GM12878 (cell line): ENCODE results near the gene NFASC. TPM values are rescaled to one million over a fixed set of nuclear protein-coding genes. Genes with fewer than 3 reads are reported as not detected.

ENCODE experiments used
- ATAC-seq: fragments of 200-7000 bp; cut with Tn5 transposase; 3 replicates; pipeline ENCODE4 v1.9.1; 2020; ENCODE audit warnings: mild to moderate bottlenecking, moderate library complexity
- BruUV-seq: library from RNA; stranded (reverse); fragments of 400-500 nt; replicated peaks from 2 replicates; lab custom pipeline; 2021; lab: Mats Ljungman, UMichigan
- CTCF ChIA-PET: fragments of 300-600 bp; sonication (Branson Sonifier 250); formaldehyde crosslinking; extraction: SDS; loops from one replicate; lab custom pipeline; 2021; ENCODE audit warnings: inconsistent platforms; lab: Yijun Ruan, JAX
- POLR2A ChIA-PET: fragments of 350-600 bp; formaldehyde crosslinking; extraction: SDS; loops from one replicate; lab custom pipeline; 2021; ENCODE audit warnings: inconsistent platforms; lab: Charles Lee
- RAD21 ChIA-PET: fragments of 300-600 bp; sonication (Branson Sonifier 250); formaldehyde crosslinking; loops from one replicate; lab custom pipeline; 2023; ENCODE audit warnings: antibody characterized with exemption; ENCODE audit not compliant: unreplicated experiment; lab: Charles Lee
- SMC1A ChIA-PET: fragments of 300-600 bp; sonication (Branson Sonifier 250); formaldehyde crosslinking; loops from one replicate; lab custom pipeline; 2023; ENCODE audit not compliant: unreplicated experiment, uncharacterized antibody; lab: Charles Lee
- DNase-seq: peaks from one replicate; pipeline ENCODE4 v3.0.0-alpha.2; 2011; ENCODE audit warnings: low read depth, low spot score
- FAIRE-seq: peaks from 3 replicates; lab custom pipeline; 2011; peaks lifted over from hg19 to GRCh38; lab: Jason Lieb, UNC
- H2AFZ ChIP-seq: 2 replicates; pipeline ENCODE4 v1.6.0; 2011; ENCODE audit warnings: low read depth, low read length, control low read depth; ENCODE audit not compliant: control insufficient read depth
- H3K27ac ChIP-seq: 2 replicates; pipeline ENCODE4 v1.5.1; 2011; ENCODE audit warnings: control low read depth; ENCODE audit not compliant: control insufficient read depth, insufficient read depth
- H3K27me3 ChIP-seq, 2 experiments: replicated peaks in 1 of 2; 2 replicates each; pipeline versions ENCODE4 v1.6.0 to v1.6.1; 2011; ENCODE audit warnings: low read length in 1 of 2; ENCODE audit not compliant: control insufficient read depth in 2 of 2, insufficient read depth in 2 of 2
- H3K36me3 ChIP-seq, 2 experiments: 2 replicates each; pipeline ENCODE4 v1.5.1; 2011; ENCODE audit warnings: low read length in 1 of 2; ENCODE audit not compliant: control insufficient read depth in 2 of 2, insufficient read depth in 2 of 2
- H3K4me1 ChIP-seq: 2 replicates; pipeline ENCODE4 v1.6.1; 2011; ENCODE audit warnings: mild to moderate bottlenecking, low read length, moderate library complexity, mixed read lengths; ENCODE audit not compliant: control insufficient read depth, insufficient read depth
- H3K4me2 ChIP-seq: 2 replicates; pipeline ENCODE4 v1.6.0; 2011; ENCODE audit warnings: control low read depth; ENCODE audit not compliant: control insufficient read depth, insufficient read depth
- H3K4me3 ChIP-seq: fragments of 200-600 bp; sonication (generic); 2 replicates; pipeline ENCODE4 v1.5.1; 2016
- H3K79me2 ChIP-seq: 2 replicates; pipeline ENCODE4 v1.6.0; 2011; ENCODE audit warnings: low read length; ENCODE audit not compliant: control insufficient read depth, insufficient read depth
- H3K9ac ChIP-seq: 2 replicates; pipeline ENCODE4 v1.8.0; 2011; ENCODE audit warnings: low read length, control low read depth, mixed read lengths; ENCODE audit not compliant: control insufficient read depth, insufficient read depth
- H3K9me3 ChIP-seq: replicated peaks from 3 replicates; pipeline ENCODE4 v1.5.1; 2011; ENCODE audit warnings: mild to moderate bottlenecking, low read length; ENCODE audit not compliant: control insufficient read depth, insufficient read depth
- H4K20me1 ChIP-seq: 2 replicates; pipeline ENCODE4 v1.6.0; 2011; ENCODE audit not compliant: control insufficient read depth, insufficient read depth
- HCFC1 ChIP-seq: fragments of 150-350 bp; IDR thresholded peaks from 2 replicates; pipeline ENCODE4 v1.6.1; 2014; ENCODE audit warnings: low read length
- IRF5 ChIP-seq: fragments of 450-650 bp; IDR thresholded peaks from 2 replicates; pipeline ENCODE4 v1.6.1; 2017; ENCODE audit warnings: borderline replicate concordance
- MXI1 ChIP-seq: fragments of 150-350 bp; IDR thresholded peaks from 2 replicates; pipeline ENCODE4 v1.6.1; 2011; ENCODE audit warnings: low read depth, mild to moderate bottlenecking, inconsistent platforms, low read length, improper control_type of control experiment
- NKRF ChIP-seq: fragments of 450-650 bp; conservative IDR thresholded peaks from 2 replicates; pipeline ENCODE4 v1.6.1; 2017; ENCODE audit warnings: mild to moderate bottlenecking, moderate library complexity
- STAT1 ChIP-seq: fragments of 450-650 bp; conservative IDR thresholded peaks from 2 replicates; pipeline ENCODE4 v1.6.1; 2014; ENCODE audit warnings: antibody characterized with exemption, mild to moderate bottlenecking
- STAT3 ChIP-seq: IDR thresholded peaks from 2 replicates; pipeline ENCODE4 v1.6.1; 2011; ENCODE audit warnings: low read depth, low read length, improper control_type of control experiment
- USF1 ChIP-seq: IDR thresholded peaks from 2 replicates; pipeline ENCODE4 v1.6.1; 2011; ENCODE audit warnings: borderline replicate concordance, low read depth, mild to moderate bottlenecking, moderate library complexity, mixed read lengths, low read length; ENCODE audit not compliant: insufficient read depth; ENCODE audit errors: extremely low read length
- ZBED1 ChIP-seq: IDR thresholded peaks from 2 replicates; pipeline ENCODE4 v1.6.1; 2016; ENCODE audit warnings: borderline replicate concordance
- ZSCAN29 ChIP-seq: fragments of 450-650 bp; IDR thresholded peaks from 2 replicates; pipeline ENCODE4 v1.6.1; 2017; ENCODE audit warnings: mild to moderate bottlenecking, moderate library complexity
- WGBS: methylation state at CpG from one replicate; pipeline ENCODE4 v1.1.6; 2016; ENCODE audit warnings: low lambda C conversion rate; ENCODE audit not compliant: insufficient replicate concordance, insufficient coverage; ENCODE audit errors: missing lambda C conversion rate; 5-methylcytosine and 5-hydroxymethylcytosine counted together
- in situ Hi-C: fragments of 300-500 bp; cut with MboI; formaldehyde crosslinking; loops from 9 replicates; pipeline ENCODE4 v1.14.3; 2018; ENCODE audit warnings: mixed read lengths
- intact Hi-C: fragments of 100-400 bp; cut with micrococcal nuclease; formaldehyde crosslinking; loops from one replicate; pipeline ENCODE4 v1.14.2; 2022; ENCODE audit not compliant: unreplicated experiment
- polyA plus RNA-seq, 11 experiments: library from polyadenylated mRNA; depleted of rRNA in 4 of 11; unstranded in 6 of 11; stranded (reverse) in 5 of 11; fragments of >200 nt; fragmentation: Nextera tagmentation in 4 of 11; fragmentation: Illumina TruSeq in 1 of 11; extraction: Ambion mirVana in 4 of 11; extraction: Trizol in 1 of 11; gene quantifications; 1 replicate in 1 of 11; 2 replicates in 10 of 11; pipeline versions ENCODE4 v1.2.1 to v1.2.3, GENCODE V29; 2011 to 2016; ENCODE audit warnings: inconsistent platforms in 2 of 11, missing spikeins in 2 of 11, low read depth in 1 of 11
- total RNA-seq, 4 experiments: library from RNA; depleted of rRNA in 3 of 4; stranded (reverse); fragments of >200 nt in 3 of 4; fragmentation: Illumina TruSeq in 1 of 4; extraction: Trizol in 1 of 4; gene quantifications; 2 replicates each; pipeline versions ENCODE4 v1.2.1 to v1.2.3, GENCODE V29; 2013 to 2021

NFASC gene
- total and polyA plus RNA-seq, 10 of the 15 experiments (the other 5 are each of a cell fraction or from before 2014, with no cell fraction given) = 0.04 to 0.31 (median 0.12) TPM; not detected in 4

- Histone ChIP-seq H4K20me1 (0 out of 2 replicates have a peak, but pooled peaks cover 2% of the 10 kb centered on the region), H3K79me2 (no peaks in the 10 kb centered on the region), H3K4me2 (no peak overlapping the region), H3K9me3 (no peaks in the 10 kb centered on the region), H3K36me3 (no peaks in the 10 kb centered on the region), H3K4me3 (no peak overlapping the region), H3K9ac (no peak overlapping the region), H2AFZ (no peak overlapping the region), H3K27ac (no peak overlapping the region), H3K4me1 (no peaks in the 10 kb centered on the region), H3K27me3 (peaks cover 0 to 1% of the 10 kb centered on the region in 2 experiments; a peak in 1 of 4 replicates)
- no TSS peak for BruUV-seq
- ChIA-PET SMC1A (no interaction called here), POLR2A (no interaction called here), RAD21 (no interaction called here), CTCF (no interaction called here)
- WGBS = 23% methylated on average over 3 of the region's 3 CpGs
- TF ChIP-seq USF1 (no peak), MXI1 (no peak), ZSCAN29 (no peak), ZBED1 (no peak), HCFC1 (no peak), NKRF (no peak), STAT3 (no peak), IRF5 (no peak), STAT1 (no peak)
- ATAC-seq (no peak), FAIRE-seq (no peak), DNase-seq (no peak)
- intact Hi-C loops (no loop called here), in situ Hi-C loops (no loop called here)
Measured at GRCh38 chr1:204835737-204836136, 34.9 kb upstream of the NFASC start.
